NK-92 (cell line): ENCODE results near the gene F5.
"Not testable (repeated sequence)": the region's sequence is repeated elsewhere in the genome, so short reads cannot be mapped to it uniquely, and the experiment has no call there.

ENCODE experiments used
- DNase-seq: peaks from one replicate; lab custom pipeline; 2025; ENCODE audit not compliant: unreplicated experiment; lab: John Stamatoyannopoulos, UW

The F5 gene

GRCh38 chr1:169546087-169546995, 39.9 kb downstream of the F5 start:
- DNase-seq, result no peak

- DNase-seq, result no peak
These were observed 40.8 kb downstream of the F5 start for GRCh38 chr1:169545472-169545871.

- DNase-seq, result no peak
These were observed 47.0 kb downstream of the F5 start for GRCh38 chr1:169538998-169539871.

GRCh38 chr1:169534653-169535052, 51.6 kb downstream of the F5 start:
- no peak for DNase-seq

GRCh38 chr1:169533528-169534190, 52.6 kb downstream of the F5 start:
- DNase-seq, result not testable (repeated sequence)

- no peak for DNase-seq
These were observed 55.8 kb downstream of the F5 start for GRCh38 chr1:169530448-169530847.

- DNase-seq, result no peak
These were observed 57.1 kb downstream of the F5 start for GRCh38 chr1:169529068-169529642.

GRCh38 chr1:169528215-169529067, 57.8 kb downstream of the F5 start:
- no peak for DNase-seq

GRCh38 chr1:169527451-169528214, 58.6 kb downstream of the F5 start:
- no peak for DNase-seq

- no peak for DNase-seq
These were observed 59.3 kb downstream of the F5 start for GRCh38 chr1:169527001-169527400.

- DNase-seq, result no peak
These were observed 60.0 kb downstream of the F5 start for GRCh38 chr1:169526120-169526832.

GRCh38 chr1:169525391-169525790, 60.9 kb downstream of the F5 start:
- DNase-seq, result no peak

- no peak for DNase-seq
These were observed 62.4 kb downstream of the F5 start for GRCh38 chr1:169523904-169524303.

- DNase-seq, result no peak
These were observed 65.1 kb downstream of the F5 start for GRCh38 chr1:169521226-169521625.

GRCh38 chr1:169517558-169518186, 68.6 kb downstream of the F5 start:
- DNase-seq, result no peak

- DNase-seq, result no peak
These were observed 70.6 kb downstream of the F5 start for GRCh38 chr1:169515641-169516040.

- no peak for DNase-seq
These were observed 71.6 kb downstream of the F5 start for GRCh38 chr1:169514566-169515270.

GRCh38 chr1:169513208-169513607, 73.1 kb downstream of the F5 start:
- no peak for DNase-seq
